ENCODE data around the gene SCN3B. TPM values are rescaled to one million over a fixed set of nuclear protein-coding genes. Genes with fewer than 3 reads are reported as not detected.

Gene SCN3B
- total and polyA plus RNA-seq, 2 of the 13 experiments (the other 11 are each of a cell fraction or from before 2014, with no cell fraction given) = 0.07 to 0.11 TPM

GRCh38 chr11:123616505-123617198 lies 37.8 kb downstream of the SCN3B start:
- no peak for ATAC-seq
- H3K27ac ChIP-seq (ENCODE audit: extremely low read length, insufficient read depth, low read length) = no peak overlapping the region
- no peaks in the 10 kb centered on the region for H3K4me1 ChIP-seq (ENCODE audit: insufficient read depth, low read length)
- H3K79me2 ChIP-seq (ENCODE audit: insufficient read depth, low read length) = no peaks in the 10 kb centered on the region
- no peaks in the 10 kb centered on the region for H3K27me3 ChIP-seq (ENCODE audit: control insufficient read depth in 1 of 2, insufficient read depth in 2 of 2, low read length in 2 of 2)
- ChIA-PET CTCF (ENCODE audit: low intra/inter-chr PET ratio, low total read pairs) (no interaction called here), POLR2A (no interaction called here)
- no peak for DNase-seq (ENCODE audit: low spot score)
- no peak overlapping the region for H3K4me3 ChIP-seq (replicated peaks in 1 of 3; ENCODE audit: insufficient read depth in 1 of 3, low read depth in 2 of 3, low read length in 3 of 3)
- FAIRE-seq = no peak
- intact Hi-C loops (cut with micrococcal nuclease; ENCODE audit: unreplicated experiment) (no loop called here), in situ Hi-C loops (cut with HindIII; ENCODE audit: extremely low pct_ligation_motif_present, low pct_unique_long_range_greater_than_20kb) (no loop called here)
- H3K36me3 ChIP-seq (replicated peaks in 1 of 2; ENCODE audit: control insufficient read depth in 1 of 2, insufficient read depth in 2 of 2, low read length in 2 of 2) = no peaks in the 10 kb centered on the region
- H3K9ac ChIP-seq (ENCODE audit: insufficient read depth, low read depth, low read length) = no peak overlapping the region
- no peak overlapping the region for H3K4me2 ChIP-seq (ENCODE audit: low read depth, low read length)
- no peak overlapping the region for H2AFZ ChIP-seq (ENCODE audit: low read length)
- no TSS peak for BruUV-seq (replicated peaks)
- WGBS (ENCODE audit: low lambda C conversion rate) = 78% methylated on average over 11 of the region's 11 CpGs
- H3K9me3 ChIP-seq (ENCODE audit: low read length) = no peaks in the 10 kb centered on the region
- no peaks in the 10 kb centered on the region for H4K20me1 ChIP-seq (ENCODE audit: insufficient read depth, low read length)
- no peak for TF ChIP-seq ZNF317 (CRISPR knock-in tag; IDR thresholded peaks at IDR 0.05)
- TF ChIP-seq ZNF18 (CRISPR knock-in tag; IDR thresholded peaks at IDR 0.05; ENCODE audit: insufficient replicate concordance) = no peak
- TF ChIP-seq RBFOX2 (IDR thresholded peaks at IDR 0.05; ENCODE audit: low read depth, low read length) = no peak
- no peak for TF ChIP-seq POGZ (CRISPR knock-in tag; IDR thresholded peaks at IDR 0.05)
- no peak for TF ChIP-seq HOXA5 (CRISPR knock-in tag; IDR thresholded peaks at IDR 0.05)
- TF ChIP-seq, protein P1, sequence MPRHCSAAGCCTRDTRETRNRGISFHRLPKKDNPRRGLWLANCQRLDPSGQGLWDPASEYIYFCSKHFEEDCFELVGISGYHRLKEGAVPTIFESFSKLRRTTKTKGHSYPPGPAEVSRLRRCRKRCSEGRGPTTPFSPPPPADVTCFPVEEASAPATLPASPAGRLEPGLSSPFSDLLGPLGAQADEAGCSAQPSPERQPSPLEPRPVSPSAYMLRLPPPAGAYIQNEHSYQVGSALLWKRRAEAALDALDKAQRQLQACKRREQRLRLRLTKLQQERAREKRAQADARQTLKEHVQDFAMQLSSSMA (CRISPR knock-in tag; IDR thresholded peaks at IDR 0.05) = no peak
- TF ChIP-seq YEATS4 (CRISPR knock-in tag; IDR thresholded peaks at IDR 0.05; ENCODE audit: borderline replicate concordance) = no peak
- no peak for TF ChIP-seq ZNF614 (CRISPR knock-in tag; IDR thresholded peaks at IDR 0.05; ENCODE audit: borderline replicate concordance)
- no peak for TF ChIP-seq ZSCAN31 (CRISPR knock-in tag; IDR thresholded peaks at IDR 0.05; ENCODE audit: low read depth)
- no peak for TF ChIP-seq ZNF672 (CRISPR knock-in tag; IDR thresholded peaks at IDR 0.05)
- no peak for TF ChIP-seq ZNF234 (CRISPR knock-in tag; conservative IDR thresholded peaks at IDR 0.05)
- TF ChIP-seq, protein P2, sequence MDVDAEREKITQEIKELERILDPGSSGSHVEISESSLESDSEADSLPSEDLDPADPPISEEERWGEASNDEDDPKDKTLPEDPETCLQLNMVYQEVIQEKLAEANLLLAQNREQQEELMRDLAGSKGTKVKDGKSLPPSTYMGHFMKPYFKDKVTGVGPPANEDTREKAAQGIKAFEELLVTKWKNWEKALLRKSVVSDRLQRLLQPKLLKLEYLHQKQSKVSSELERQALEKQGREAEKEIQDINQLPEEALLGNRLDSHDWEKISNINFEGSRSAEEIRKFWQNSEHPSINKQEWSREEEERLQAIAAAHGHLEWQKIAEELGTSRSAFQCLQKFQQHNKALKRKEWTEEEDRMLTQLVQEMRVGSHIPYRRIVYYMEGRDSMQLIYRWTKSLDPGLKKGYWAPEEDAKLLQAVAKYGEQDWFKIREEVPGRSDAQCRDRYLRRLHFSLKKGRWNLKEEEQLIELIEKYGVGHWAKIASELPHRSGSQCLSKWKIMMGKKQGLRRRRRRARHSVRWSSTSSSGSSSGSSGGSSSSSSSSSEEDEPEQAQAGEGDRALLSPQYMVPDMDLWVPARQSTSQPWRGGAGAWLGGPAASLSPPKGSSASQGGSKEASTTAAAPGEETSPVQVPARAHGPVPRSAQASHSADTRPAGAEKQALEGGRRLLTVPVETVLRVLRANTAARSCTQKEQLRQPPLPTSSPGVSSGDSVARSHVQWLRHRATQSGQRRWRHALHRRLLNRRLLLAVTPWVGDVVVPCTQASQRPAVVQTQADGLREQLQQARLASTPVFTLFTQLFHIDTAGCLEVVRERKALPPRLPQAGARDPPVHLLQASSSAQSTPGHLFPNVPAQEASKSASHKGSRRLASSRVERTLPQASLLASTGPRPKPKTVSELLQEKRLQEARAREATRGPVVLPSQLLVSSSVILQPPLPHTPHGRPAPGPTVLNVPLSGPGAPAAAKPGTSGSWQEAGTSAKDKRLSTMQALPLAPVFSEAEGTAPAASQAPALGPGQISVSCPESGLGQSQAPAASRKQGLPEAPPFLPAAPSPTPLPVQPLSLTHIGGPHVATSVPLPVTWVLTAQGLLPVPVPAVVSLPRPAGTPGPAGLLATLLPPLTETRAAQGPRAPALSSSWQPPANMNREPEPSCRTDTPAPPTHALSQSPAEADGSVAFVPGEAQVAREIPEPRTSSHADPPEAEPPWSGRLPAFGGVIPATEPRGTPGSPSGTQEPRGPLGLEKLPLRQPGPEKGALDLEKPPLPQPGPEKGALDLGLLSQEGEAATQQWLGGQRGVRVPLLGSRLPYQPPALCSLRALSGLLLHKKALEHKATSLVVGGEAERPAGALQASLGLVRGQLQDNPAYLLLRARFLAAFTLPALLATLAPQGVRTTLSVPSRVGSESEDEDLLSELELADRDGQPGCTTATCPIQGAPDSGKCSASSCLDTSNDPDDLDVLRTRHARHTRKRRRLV (CRISPR knock-in tag; IDR thresholded peaks at IDR 0.05) = no peak
- no peak for TF ChIP-seq SNAPC2 (CRISPR knock-in tag; IDR thresholded peaks at IDR 0.05)
- no peak for TF ChIP-seq SIX4 (CRISPR knock-in tag; IDR thresholded peaks at IDR 0.05)
- no peak for TF ChIP-seq TFE3 (CRISPR knock-in tag; IDR thresholded peaks at IDR 0.05)
- no peak for TF ChIP-seq ZSCAN29 (CRISPR knock-in tag; conservative IDR thresholded peaks at IDR 0.05)
